C4-2B (cell line): ENCODE measurements around the gene SMIM13.

Source experiments
- ZFX ChIP-seq: fragments of 450-650 bp; IDR thresholded peaks from 2 replicates; pipeline ENCODE4 v1.6.1; 2017
- TF ChIP-seq, protein P1 (sequence below): fragments of 450-650 bp; conservative IDR thresholded peaks from 2 replicates; pipeline ENCODE4 v1.5.1; 2017; ENCODE audit warnings: mild to moderate bottlenecking

DNA sequence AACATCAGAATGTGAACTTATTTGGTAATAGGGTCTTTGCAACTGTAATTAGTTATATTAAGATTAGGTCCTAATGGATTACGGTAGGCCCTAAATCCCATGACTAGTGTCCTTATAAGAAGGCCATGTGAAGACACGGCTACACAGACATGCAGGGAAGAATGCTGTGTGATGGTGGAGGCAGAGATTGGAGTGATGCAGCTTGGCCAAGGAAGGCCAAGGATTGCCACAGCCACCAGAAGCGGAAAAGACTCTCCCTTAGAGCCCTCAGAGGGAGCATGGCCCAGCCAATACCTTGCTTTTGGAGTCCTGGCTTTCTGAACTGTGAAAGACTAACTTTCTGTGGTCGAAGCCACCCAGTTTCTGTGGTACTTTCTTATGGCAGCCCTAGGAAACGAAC is 9.7 kb upstream of the SMIM13 start:
- TF ChIP-seq, protein P1, sequence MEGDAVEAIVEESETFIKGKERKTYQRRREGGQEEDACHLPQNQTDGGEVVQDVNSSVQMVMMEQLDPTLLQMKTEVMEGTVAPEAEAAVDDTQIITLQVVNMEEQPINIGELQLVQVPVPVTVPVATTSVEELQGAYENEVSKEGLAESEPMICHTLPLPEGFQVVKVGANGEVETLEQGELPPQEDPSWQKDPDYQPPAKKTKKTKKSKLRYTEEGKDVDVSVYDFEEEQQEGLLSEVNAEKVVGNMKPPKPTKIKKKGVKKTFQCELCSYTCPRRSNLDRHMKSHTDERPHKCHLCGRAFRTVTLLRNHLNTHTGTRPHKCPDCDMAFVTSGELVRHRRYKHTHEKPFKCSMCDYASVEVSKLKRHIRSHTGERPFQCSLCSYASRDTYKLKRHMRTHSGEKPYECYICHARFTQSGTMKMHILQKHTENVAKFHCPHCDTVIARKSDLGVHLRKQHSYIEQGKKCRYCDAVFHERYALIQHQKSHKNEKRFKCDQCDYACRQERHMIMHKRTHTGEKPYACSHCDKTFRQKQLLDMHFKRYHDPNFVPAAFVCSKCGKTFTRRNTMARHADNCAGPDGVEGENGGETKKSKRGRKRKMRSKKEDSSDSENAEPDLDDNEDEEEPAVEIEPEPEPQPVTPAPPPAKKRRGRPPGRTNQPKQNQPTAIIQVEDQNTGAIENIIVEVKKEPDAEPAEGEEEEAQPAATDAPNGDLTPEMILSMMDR = no peak
- no peak for TF ChIP-seq ZFX
